Neural cell (in vitro differentiated cells): ENCODE measurements around the gene CTDSPL. TPM values are rescaled to one million over a fixed set of nuclear protein-coding genes. Genes with fewer than 3 reads are reported as not detected.

Experiments used
- H2AFZ ChIP-seq: fragments of 200-600, 300-800 bp; sonication (generic), shearing (Covaris generic); 2 replicates; pipeline ENCODE4 v1.6.0; 2014; ENCODE audit warnings: low read depth, mild to moderate bottlenecking, antibody characterized with exemption, low read length, moderate library complexity
- H3F3A ChIP-seq: fragments of 200-600 bp; shearing (Covaris generic); 2 replicates; pipeline ENCODE4 v1.6.1; 2016; ENCODE audit warnings: mild to moderate bottlenecking, moderate library complexity, mixed read lengths, antibody characterized with exemption, low read length; ENCODE audit not compliant: insufficient read depth, poor library complexity, severe bottlenecking
- H3K27ac ChIP-seq: fragments of 200-600, 300-800 bp; sonication (generic), shearing (Covaris generic); 2 replicates; pipeline ENCODE4 v1.5.1; 2014; ENCODE audit warnings: mild to moderate bottlenecking, low read length, moderate library complexity
- H3K27me3 ChIP-seq: fragments of 300-800, 200-600 bp; sonication (generic), shearing (Covaris generic); 2 replicates; pipeline ENCODE4 v1.6.0; 2014; ENCODE audit warnings: mild to moderate bottlenecking, low read depth, low read length, moderate library complexity; ENCODE audit not compliant: insufficient read depth
- H3K36me3 ChIP-seq: fragments of 300-800, 200-600 bp; sonication (generic), shearing (Covaris generic); 2 replicates; pipeline ENCODE4 v1.5.1; 2014; ENCODE audit warnings: mild to moderate bottlenecking, antibody characterized with exemption, low read length, moderate library complexity; ENCODE audit not compliant: insufficient read depth
- H3K4me2 ChIP-seq: fragments of 300-800, 200-600 bp; sonication (generic), shearing (Covaris generic); 2 replicates; pipeline ENCODE4 v1.6.0; 2014; ENCODE audit warnings: mild to moderate bottlenecking, low read length
- H3K4me3 ChIP-seq: fragments of 300-800, 200-600 bp; sonication (generic), shearing (Covaris generic); 2 replicates; pipeline ENCODE4 v1.5.1; 2014; ENCODE audit warnings: mild to moderate bottlenecking, low read length, moderate library complexity
- H3K79me2 ChIP-seq: fragments of 200-600 bp; shearing (Covaris generic); replicated peaks from 2 replicates; pipeline ENCODE4 v1.6.0; 2014; ENCODE audit warnings: mild to moderate bottlenecking, low read length, moderate library complexity; ENCODE audit not compliant: insufficient read depth
- H3K9ac ChIP-seq: fragments of 300-800, 200-600 bp; sonication (generic), shearing (Covaris generic); 2 replicates; pipeline ENCODE4 v1.6.1; 2016; ENCODE audit warnings: mild to moderate bottlenecking, low read length, mixed read lengths
- H3K9me2 ChIP-seq: fragments of 200-600 bp; shearing (Covaris generic); 2 replicates; pipeline ENCODE4 v1.6.1; 2016; ENCODE audit warnings: mild to moderate bottlenecking, low read length, mixed read lengths; ENCODE audit not compliant: insufficient read depth
- H3K9me3 ChIP-seq: fragments of 200-600, 300-800 bp; sonication (generic), shearing (Covaris generic); 2 replicates; pipeline ENCODE4 v1.6.1; 2016; ENCODE audit warnings: mild to moderate bottlenecking, mixed run types, low read length, moderate library complexity, mixed read lengths
- H4K20me1 ChIP-seq: fragments of 200-600 bp; shearing (Covaris generic); 2 replicates; pipeline ENCODE4 v1.6.1; 2016; ENCODE audit warnings: mild to moderate bottlenecking, mixed run types; ENCODE audit not compliant: insufficient read depth
- EP300 ChIP-seq: fragments of 450-650 bp; conservative IDR thresholded peaks from 2 replicates; pipeline ENCODE4 v1.6.1; 2014; ENCODE audit warnings: antibody characterized with exemption, mild to moderate bottlenecking, moderate library complexity; ENCODE audit not compliant: poor library complexity, severe bottlenecking
- EZH2 ChIP-seq: fragments of 200-600, 300-800 bp; shearing (Covaris generic), sonication (generic); IDR thresholded peaks from 2 replicates; pipeline ENCODE4 v1.6.1; 2014; ENCODE audit warnings: antibody characterized with exemption, low read length, borderline replicate concordance, mild to moderate bottlenecking; ENCODE audit not compliant: insufficient read depth, poor library complexity, severe bottlenecking
- MXI1 ChIP-seq: fragments of 450-650 bp; conservative IDR thresholded peaks from 2 replicates; pipeline ENCODE4 v1.6.1; 2014; ENCODE audit warnings: antibody characterized with exemption, mild to moderate bottlenecking; ENCODE audit not compliant: poor library complexity, severe bottlenecking
- POLR2AphosphoS5 ChIP-seq: IDR thresholded peaks from 2 replicates; pipeline ENCODE4 v1.6.1; 2012
- RAD21 ChIP-seq: fragments of 450-650 bp; conservative IDR thresholded peaks from 2 replicates; pipeline ENCODE4 v1.6.1; 2014; ENCODE audit warnings: antibody characterized with exemption, mild to moderate bottlenecking, moderate library complexity
- SMC3 ChIP-seq: fragments of 450-650 bp; conservative IDR thresholded peaks from 2 replicates; pipeline ENCODE4 v1.6.1; 2014; ENCODE audit warnings: antibody characterized with exemption, mild to moderate bottlenecking, moderate library complexity; ENCODE audit not compliant: poor library complexity
- TAF1 ChIP-seq: IDR thresholded peaks from 2 replicates; pipeline ENCODE4 v1.6.1; 2012; ENCODE audit warnings: low read depth
- polyA plus RNA-seq: library from polyadenylated mRNA; depleted of rRNA; stranded (reverse); fragments of >200 nt; gene quantifications from 2 replicates; pipeline ENCODE4 v1.2.3, GENCODE V29; 2014
- TF ChIP-seq, protein P1 (sequence below): IDR thresholded peaks from 2 replicates; pipeline ENCODE4 v1.6.1; 2012; ENCODE audit warnings: borderline replicate concordance
- TF ChIP-seq, protein P2 (sequence below): fragments of 450-650 bp; IDR thresholded peaks from 2 replicates; pipeline ENCODE4 v1.5.1; 2014; ENCODE audit warnings: antibody characterized with exemption, mild to moderate bottlenecking, moderate library complexity; ENCODE audit not compliant: poor library complexity, severe bottlenecking

The CTDSPL gene
- polyA plus RNA-seq, 1 donor from 2014 or later: 17.0 TPM

DNA sequence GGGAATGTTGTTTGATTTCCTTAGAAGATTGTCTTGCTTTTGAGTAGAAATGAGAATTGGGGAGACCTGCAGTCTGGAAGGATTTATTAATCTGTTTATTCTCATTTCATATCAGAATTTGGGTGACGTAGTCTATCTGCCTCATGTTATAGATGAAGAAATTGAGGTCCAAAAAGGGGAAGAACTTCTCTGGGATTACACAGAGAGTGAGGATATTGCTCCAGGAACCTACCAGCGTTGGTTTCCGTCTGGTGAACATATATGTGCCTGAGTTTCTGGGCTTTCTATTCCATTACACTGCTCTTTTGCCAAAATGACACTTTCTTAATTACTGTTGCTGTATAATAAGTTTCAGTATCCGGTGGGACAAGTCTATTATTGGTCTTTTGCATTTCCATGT is 51.8 kb downstream of the CTDSPL start:
- Histone ChIP-seq H3K9me2 (no peaks in the 10 kb centered on the region), H3K4me3 (no peak overlapping the region), H3K9ac (no peak overlapping the region), H3K36me3 (no peaks in the 10 kb centered on the region), H3K27ac (no peak overlapping the region), H3K4me2 (no peak overlapping the region), H3F3A (no peaks in the 10 kb centered on the region), H3K9me3 (no peaks in the 10 kb centered on the region), H3K79me2 (no peaks in the 10 kb centered on the region), H4K20me1 (no peaks in the 10 kb centered on the region), H3K27me3 (no peaks in the 10 kb centered on the region), H2AFZ (no peak overlapping the region)
- TF ChIP-seq, protein P1, sequence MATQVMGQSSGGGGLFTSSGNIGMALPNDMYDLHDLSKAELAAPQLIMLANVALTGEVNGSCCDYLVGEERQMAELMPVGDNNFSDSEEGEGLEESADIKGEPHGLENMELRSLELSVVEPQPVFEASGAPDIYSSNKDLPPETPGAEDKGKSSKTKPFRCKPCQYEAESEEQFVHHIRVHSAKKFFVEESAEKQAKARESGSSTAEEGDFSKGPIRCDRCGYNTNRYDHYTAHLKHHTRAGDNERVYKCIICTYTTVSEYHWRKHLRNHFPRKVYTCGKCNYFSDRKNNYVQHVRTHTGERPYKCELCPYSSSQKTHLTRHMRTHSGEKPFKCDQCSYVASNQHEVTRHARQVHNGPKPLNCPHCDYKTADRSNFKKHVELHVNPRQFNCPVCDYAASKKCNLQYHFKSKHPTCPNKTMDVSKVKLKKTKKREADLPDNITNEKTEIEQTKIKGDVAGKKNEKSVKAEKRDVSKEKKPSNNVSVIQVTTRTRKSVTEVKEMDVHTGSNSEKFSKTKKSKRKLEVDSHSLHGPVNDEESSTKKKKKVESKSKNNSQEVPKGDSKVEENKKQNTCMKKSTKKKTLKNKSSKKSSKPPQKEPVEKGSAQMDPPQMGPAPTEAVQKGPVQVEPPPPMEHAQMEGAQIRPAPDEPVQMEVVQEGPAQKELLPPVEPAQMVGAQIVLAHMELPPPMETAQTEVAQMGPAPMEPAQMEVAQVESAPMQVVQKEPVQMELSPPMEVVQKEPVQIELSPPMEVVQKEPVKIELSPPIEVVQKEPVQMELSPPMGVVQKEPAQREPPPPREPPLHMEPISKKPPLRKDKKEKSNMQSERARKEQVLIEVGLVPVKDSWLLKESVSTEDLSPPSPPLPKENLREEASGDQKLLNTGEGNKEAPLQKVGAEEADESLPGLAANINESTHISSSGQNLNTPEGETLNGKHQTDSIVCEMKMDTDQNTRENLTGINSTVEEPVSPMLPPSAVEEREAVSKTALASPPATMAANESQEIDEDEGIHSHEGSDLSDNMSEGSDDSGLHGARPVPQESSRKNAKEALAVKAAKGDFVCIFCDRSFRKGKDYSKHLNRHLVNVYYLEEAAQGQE: no peak
- TF ChIP-seq, protein P2, sequence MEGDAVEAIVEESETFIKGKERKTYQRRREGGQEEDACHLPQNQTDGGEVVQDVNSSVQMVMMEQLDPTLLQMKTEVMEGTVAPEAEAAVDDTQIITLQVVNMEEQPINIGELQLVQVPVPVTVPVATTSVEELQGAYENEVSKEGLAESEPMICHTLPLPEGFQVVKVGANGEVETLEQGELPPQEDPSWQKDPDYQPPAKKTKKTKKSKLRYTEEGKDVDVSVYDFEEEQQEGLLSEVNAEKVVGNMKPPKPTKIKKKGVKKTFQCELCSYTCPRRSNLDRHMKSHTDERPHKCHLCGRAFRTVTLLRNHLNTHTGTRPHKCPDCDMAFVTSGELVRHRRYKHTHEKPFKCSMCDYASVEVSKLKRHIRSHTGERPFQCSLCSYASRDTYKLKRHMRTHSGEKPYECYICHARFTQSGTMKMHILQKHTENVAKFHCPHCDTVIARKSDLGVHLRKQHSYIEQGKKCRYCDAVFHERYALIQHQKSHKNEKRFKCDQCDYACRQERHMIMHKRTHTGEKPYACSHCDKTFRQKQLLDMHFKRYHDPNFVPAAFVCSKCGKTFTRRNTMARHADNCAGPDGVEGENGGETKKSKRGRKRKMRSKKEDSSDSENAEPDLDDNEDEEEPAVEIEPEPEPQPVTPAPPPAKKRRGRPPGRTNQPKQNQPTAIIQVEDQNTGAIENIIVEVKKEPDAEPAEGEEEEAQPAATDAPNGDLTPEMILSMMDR: no peak
- TF ChIP-seq MXI1 (no peak), POLR2AphosphoS5 (no peak), RAD21 (no peak), EZH2 (no peak), TAF1 (no peak), SMC3 (no peak), EP300 (no peak)

DNA sequence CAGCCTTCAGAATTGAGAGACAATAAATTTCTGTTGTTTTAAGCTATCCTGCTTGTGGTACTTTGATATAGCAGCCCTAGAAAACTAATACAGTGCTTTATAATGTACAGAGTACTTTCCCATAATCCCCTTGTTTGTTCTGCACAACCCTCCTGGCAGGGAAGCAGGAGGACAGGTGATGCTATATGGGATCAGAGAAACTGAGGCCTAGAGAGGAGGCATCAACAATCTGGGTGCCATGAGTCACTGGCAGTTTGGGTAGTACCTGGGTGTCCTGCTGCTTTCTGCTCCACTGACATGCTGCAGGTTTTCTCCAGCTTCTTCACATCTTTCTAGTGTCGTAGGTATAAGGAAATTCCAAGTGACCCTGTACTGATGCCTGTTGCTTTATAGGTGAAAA is 55.0 kb downstream of the CTDSPL start:
- H3K27me3 ChIP-seq: no peaks in the 10 kb centered on the region
- H3K9me2 ChIP-seq: no peaks in the 10 kb centered on the region
- H4K20me1 ChIP-seq: no peaks in the 10 kb centered on the region
- H3K9ac ChIP-seq: no peak overlapping the region
- no peak overlapping the region for H2AFZ ChIP-seq
- H3F3A ChIP-seq: no peaks in the 10 kb centered on the region
- H3K9me3 ChIP-seq: no peaks in the 10 kb centered on the region
- H3K79me2 ChIP-seq: no peaks in the 10 kb centered on the region
- no peaks in the 10 kb centered on the region for H3K36me3 ChIP-seq
- no peak for TF ChIP-seq RAD21
- no peak overlapping the region for H3K4me3 ChIP-seq
- H3K27ac ChIP-seq: no peak overlapping the region
- H3K4me2 ChIP-seq: no peak overlapping the region

DNA sequence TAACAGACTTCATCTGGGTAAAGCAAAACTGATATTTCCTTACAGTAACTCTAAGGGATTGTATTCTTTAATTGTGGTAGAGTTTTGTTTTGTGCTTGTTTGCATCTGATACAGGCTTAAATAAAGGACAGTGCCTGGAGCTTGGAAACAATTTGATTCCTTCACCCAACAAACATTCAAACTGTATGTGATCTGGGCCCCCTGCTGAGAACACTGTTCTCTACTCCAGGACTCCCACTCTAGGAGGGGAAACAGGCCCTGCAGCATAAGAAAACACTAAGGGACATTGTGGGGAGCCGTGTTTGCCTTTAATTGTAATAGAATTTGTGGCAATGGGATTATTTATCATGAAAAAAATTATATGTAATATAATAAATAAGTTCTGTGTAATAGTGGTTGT is 56.9 kb downstream of the CTDSPL start:
- H3K79me2 ChIP-seq: no peaks in the 10 kb centered on the region
- H3K27ac ChIP-seq: no peak overlapping the region
- no peak overlapping the region for H3K4me3 ChIP-seq
- H3K9ac ChIP-seq: no peak overlapping the region
- no peaks in the 10 kb centered on the region for H3K9me2 ChIP-seq
- H3K9me3 ChIP-seq: no peaks in the 10 kb centered on the region
- H4K20me1 ChIP-seq: no peaks in the 10 kb centered on the region
- H3K36me3 ChIP-seq: no peaks in the 10 kb centered on the region
- H3F3A ChIP-seq: no peaks in the 10 kb centered on the region
- no peak overlapping the region for H2AFZ ChIP-seq
- no peak overlapping the region for H3K4me2 ChIP-seq
- H3K27me3 ChIP-seq: no peaks in the 10 kb centered on the region
- TF ChIP-seq RAD21: no peak
- TF ChIP-seq EZH2: no peak
- TF ChIP-seq TAF1: no peak
- TF ChIP-seq, protein P2: no peak
- TF ChIP-seq, protein P1: no peak
- no peak for TF ChIP-seq MXI1
- TF ChIP-seq SMC3: no peak
- TF ChIP-seq EP300: no peak
- TF ChIP-seq POLR2AphosphoS5: no peak
